ENCODE results near the gene ADGRF4.

ADGRF4 gene

DNA sequence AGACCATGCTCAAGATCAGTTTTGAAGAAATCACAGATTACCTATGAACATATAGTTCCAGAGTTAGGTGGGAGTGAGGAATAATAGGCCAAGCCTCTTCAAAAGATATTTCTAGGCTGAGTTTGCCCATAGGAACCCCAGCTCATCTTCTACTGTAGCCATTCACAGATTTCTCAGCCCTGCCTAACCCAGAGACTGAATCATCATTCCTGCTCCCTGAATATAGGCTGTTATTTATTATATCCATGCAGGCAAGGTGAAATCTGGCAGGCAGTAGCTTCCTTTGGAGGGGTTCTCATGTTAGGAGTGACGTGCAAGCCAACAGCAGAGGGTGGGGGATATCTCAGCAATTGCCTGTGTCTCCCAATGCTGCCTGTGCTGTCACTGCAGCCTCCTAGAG lies 25.6 kb upstream of the ADGRF4 start:
- H3K14ac ChIP-seq (ENCODE audit: low read length) = no peak overlapping the region
- WGBS (ENCODE audit: extremely low coverage, insufficient coverage, insufficient read length) = no CpG with 5 or more reads among the region's 1 CpG
- H3K79me1 ChIP-seq (ENCODE audit: low read length) = peaks cover 1% of the 10 kb centered on the region
- no peak overlapping the region for H3K4ac ChIP-seq (ENCODE audit: low read depth, low read length)
- no peak overlapping the region for H3K4me3 ChIP-seq (ENCODE audit: low read depth, low read length)
- H3K36me3 ChIP-seq (ENCODE audit: control insufficient read depth in 1 of 2, insufficient read depth in 2 of 2, low read length in 2 of 2) = no peaks in the 10 kb centered on the region
- H4K12ac ChIP-seq (ENCODE audit: low read depth, low read length) = no peak overlapping the region
- no peak overlapping the region for H2AK5ac ChIP-seq (ENCODE audit: low read length)
- H3K27ac ChIP-seq (ENCODE audit: low read depth, low read length) = no peak overlapping the region
- H3K27me3 ChIP-seq (ENCODE audit: insufficient read depth, low read length) = no peaks in the 10 kb centered on the region
- no peak overlapping the region for H2BK5ac ChIP-seq (ENCODE audit: low read depth, low read length, poor library complexity)
- H3K9me3 ChIP-seq (ENCODE audit: insufficient read depth, low read depth, low read length) = peaks cover 3% of the 10 kb centered on the region
- no peak overlapping the region for H2AFZ ChIP-seq (ENCODE audit: insufficient read depth, low read length, poor library complexity)
- no peak overlapping the region for H4K8ac ChIP-seq (ENCODE audit: low read depth, low read length)
- H2BK12ac ChIP-seq (ENCODE audit: low read length) = no peak overlapping the region
- H2BK120ac ChIP-seq (ENCODE audit: insufficient read depth, low read length, poor library complexity) = no peak overlapping the region
- no peak for DNase-seq
- no peaks in the 10 kb centered on the region for H3K79me2 ChIP-seq (ENCODE audit: control insufficient read depth, insufficient read depth, low read length, poor library complexity)
- no peak overlapping the region for H3K23ac ChIP-seq (ENCODE audit: low read length)
- peak overlapping the region; percentile 14 for H3K9ac ChIP-seq (ENCODE audit: low read length)
- no peak overlapping the region for H4K91ac ChIP-seq (ENCODE audit: low read depth, low read length)
- no peak overlapping the region for H3K4me2 ChIP-seq (ENCODE audit: low read length)
- H3K18ac ChIP-seq (ENCODE audit: low read length) = no peak overlapping the region
- H3K4me1 ChIP-seq (ENCODE audit: control insufficient read depth in 1 of 2, insufficient read depth in 2 of 2, low read length in 2 of 2) = peaks cover 0 to 2% of the 10 kb centered on the region in 2 experiments

DNA sequence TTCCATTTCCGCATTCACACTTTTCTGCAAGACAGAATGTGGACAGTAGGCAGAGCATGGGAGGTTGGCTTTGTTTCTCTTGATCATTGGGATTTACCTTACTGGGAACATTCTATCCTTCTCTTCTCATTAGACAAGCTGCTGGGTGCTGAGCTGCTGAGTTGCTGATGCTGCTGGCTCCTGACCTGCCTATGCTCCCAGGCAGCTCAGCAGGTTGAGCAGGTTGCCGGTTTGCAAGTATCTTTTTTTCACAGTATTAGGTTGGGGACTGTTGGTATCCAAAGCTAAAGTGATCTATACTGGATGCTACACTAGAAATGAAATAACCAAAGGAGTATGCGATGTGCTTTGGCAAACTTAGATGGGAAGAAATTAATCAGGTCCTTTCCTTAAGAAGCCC lies 23.7 kb upstream of the ADGRF4 start:
- Histone ChIP-seq H2BK120ac (ENCODE audit: insufficient read depth, low read length, poor library complexity) (no peak overlapping the region), H3K9me3 (ENCODE audit: insufficient read depth, low read depth, low read length) (peaks cover 3% of the 10 kb centered on the region), H4K91ac (ENCODE audit: low read depth, low read length) (no peak overlapping the region), H3K18ac (ENCODE audit: low read length) (no peak overlapping the region), H3K79me2 (ENCODE audit: control insufficient read depth, insufficient read depth, low read length, poor library complexity) (no peaks in the 10 kb centered on the region), H3K36me3 (ENCODE audit: control insufficient read depth in 1 of 2, insufficient read depth in 2 of 2, low read length in 2 of 2) (no peaks in the 10 kb centered on the region), H3K23ac (ENCODE audit: low read length) (no peak overlapping the region), H3K79me1 (ENCODE audit: low read length) (peaks cover 1% of the 10 kb centered on the region), H2BK12ac (ENCODE audit: low read length) (no peak overlapping the region), H3K4ac (ENCODE audit: low read depth, low read length) (no peak overlapping the region), H3K4me2 (ENCODE audit: low read length) (no peak overlapping the region), H2AFZ (ENCODE audit: insufficient read depth, low read length, poor library complexity) (no peak overlapping the region), H3K4me1 (ENCODE audit: control insufficient read depth in 1 of 2, insufficient read depth in 2 of 2, low read length in 2 of 2) (peaks cover 0 to under 1% of the 10 kb centered on the region in 2 experiments), H4K8ac (ENCODE audit: low read depth, low read length) (no peak overlapping the region), H2AK5ac (ENCODE audit: low read length) (no peak overlapping the region), H3K4me3 (ENCODE audit: low read depth, low read length) (no peak overlapping the region), H3K14ac (ENCODE audit: low read length) (no peak overlapping the region), H4K12ac (ENCODE audit: low read depth, low read length) (no peak overlapping the region), H3K27me3 (ENCODE audit: insufficient read depth, low read length) (no peaks in the 10 kb centered on the region), H2BK5ac (ENCODE audit: low read depth, low read length, poor library complexity) (no peak overlapping the region), H3K9ac (ENCODE audit: low read length) (no peak overlapping the region), H3K27ac (ENCODE audit: low read depth, low read length) (no peak overlapping the region)
- WGBS (ENCODE audit: extremely low coverage, insufficient coverage, insufficient read length) = no CpG with 5 or more reads among the region's 3 CpGs
- DNase-seq = peak; percentile 26 to 67

DNA sequence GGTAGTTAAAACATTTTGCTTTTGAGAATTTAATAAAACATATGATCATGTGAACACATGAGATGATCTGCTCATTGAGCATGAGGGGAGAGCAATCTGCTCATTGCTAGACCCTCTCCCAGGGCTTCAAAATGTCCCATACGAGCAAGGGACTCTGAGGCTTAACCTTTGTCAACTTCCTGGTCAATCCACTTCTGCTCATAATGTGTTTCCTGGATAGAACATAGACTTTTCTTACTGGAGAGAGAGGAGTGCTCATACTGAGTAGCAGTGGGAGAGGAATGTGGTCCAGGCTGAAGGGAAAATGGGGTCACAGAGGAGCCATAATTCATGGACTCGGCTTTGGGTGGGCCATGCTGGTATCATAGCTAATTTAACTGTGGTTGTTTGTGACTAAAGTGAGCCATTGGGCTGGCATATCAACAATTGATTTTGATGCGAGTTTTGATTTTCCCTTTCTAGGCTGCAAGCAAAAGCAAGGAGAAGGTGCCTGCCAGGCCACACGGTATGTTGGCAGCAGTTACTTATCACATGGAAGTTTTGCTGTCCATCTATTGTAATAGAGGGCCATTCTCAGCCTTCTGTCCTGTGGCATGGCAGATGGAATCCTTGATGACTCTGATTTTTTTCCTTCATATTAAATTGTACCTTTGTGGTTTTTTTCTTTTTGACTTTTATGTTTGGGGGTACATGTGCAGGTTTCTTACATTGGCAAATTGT lies 20.8 kb upstream of the ADGRF4 start:
- Histone ChIP-seq H3K27ac (ENCODE audit: low read depth, low read length) (no peak overlapping the region), H3K18ac (ENCODE audit: low read length) (no peak overlapping the region), H3K4ac (ENCODE audit: low read depth, low read length) (no peak overlapping the region), H3K14ac (ENCODE audit: low read length) (no peak overlapping the region), H2AFZ (ENCODE audit: insufficient read depth, low read length, poor library complexity) (no peak overlapping the region), H3K4me1 (ENCODE audit: control insufficient read depth in 1 of 2, insufficient read depth in 2 of 2, low read length in 2 of 2) (no peaks in the 10 kb centered on the region), H3K9ac (ENCODE audit: low read length) (no peak overlapping the region), H2BK5ac (ENCODE audit: low read depth, low read length, poor library complexity) (no peak overlapping the region), H2AK5ac (ENCODE audit: low read length) (no peak overlapping the region), H4K91ac (ENCODE audit: low read depth, low read length) (no peak overlapping the region), H4K12ac (ENCODE audit: low read depth, low read length) (no peak overlapping the region), H3K27me3 (ENCODE audit: insufficient read depth, low read length) (no peaks in the 10 kb centered on the region), H3K4me3 (ENCODE audit: low read depth, low read length) (no peak overlapping the region), H2BK12ac (ENCODE audit: low read length) (no peak overlapping the region), H2BK120ac (ENCODE audit: insufficient read depth, low read length, poor library complexity) (no peak overlapping the region), H3K23ac (ENCODE audit: low read length) (no peak overlapping the region), H3K36me3 (ENCODE audit: control insufficient read depth in 1 of 2, insufficient read depth in 2 of 2, low read length in 2 of 2) (no peaks in the 10 kb centered on the region), H3K4me2 (ENCODE audit: low read length) (no peak overlapping the region), H3K79me1 (ENCODE audit: low read length) (no peaks in the 10 kb centered on the region), H4K8ac (ENCODE audit: low read depth, low read length) (no peak overlapping the region), H3K79me2 (ENCODE audit: control insufficient read depth, insufficient read depth, low read length, poor library complexity) (no peaks in the 10 kb centered on the region), H3K9me3 (ENCODE audit: insufficient read depth, low read depth, low read length) (peaks cover 3% of the 10 kb centered on the region)
- DNase-seq = no peak
- WGBS (ENCODE audit: extremely low coverage, insufficient coverage, insufficient read length) = no CpG with 5 or more reads among the region's 4 CpGs

DNA sequence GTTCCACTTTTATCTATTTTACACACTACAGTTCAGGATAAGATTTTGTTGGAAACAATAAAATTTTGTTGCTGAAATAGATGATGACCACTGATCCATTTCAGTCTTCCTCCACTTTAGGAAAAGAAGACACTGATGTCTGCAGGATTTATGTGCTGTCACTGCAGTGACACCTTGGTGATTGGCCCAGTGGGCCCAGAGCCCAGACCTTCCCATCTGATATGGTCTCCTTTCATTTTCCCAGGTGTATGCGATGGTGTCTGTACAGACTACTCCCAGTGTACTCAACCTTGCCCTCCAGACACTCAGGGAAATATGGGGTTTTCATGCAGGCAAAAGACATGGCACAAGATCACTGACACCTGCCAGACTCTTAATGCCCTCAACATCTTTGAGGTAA lies 19.6 kb upstream of the ADGRF4 start:
- no peaks in the 10 kb centered on the region for H3K9me3 ChIP-seq (ENCODE audit: insufficient read depth, low read depth, low read length)
- H3K27me3 ChIP-seq (ENCODE audit: insufficient read depth, low read length) = no peaks in the 10 kb centered on the region
- H2AK5ac ChIP-seq (ENCODE audit: low read length) = no peak overlapping the region
- H3K79me2 ChIP-seq (ENCODE audit: control insufficient read depth, insufficient read depth, low read length, poor library complexity) = no peaks in the 10 kb centered on the region
- H3K79me1 ChIP-seq (ENCODE audit: low read length) = no peaks in the 10 kb centered on the region
- no peak overlapping the region for H3K4me3 ChIP-seq (ENCODE audit: low read depth, low read length)
- H3K18ac ChIP-seq (ENCODE audit: low read length) = no peak overlapping the region
- H2BK120ac ChIP-seq (ENCODE audit: insufficient read depth, low read length, poor library complexity) = no peak overlapping the region
- H3K27ac ChIP-seq (ENCODE audit: low read depth, low read length) = no peak overlapping the region
- H3K4me2 ChIP-seq (ENCODE audit: low read length) = no peak overlapping the region
- no peaks in the 10 kb centered on the region for H3K36me3 ChIP-seq (ENCODE audit: control insufficient read depth in 1 of 2, insufficient read depth in 2 of 2, low read length in 2 of 2)
- no CpG with 5 or more reads among the region's 1 CpG for WGBS (ENCODE audit: extremely low coverage, insufficient coverage, insufficient read length)
- H3K9ac ChIP-seq (ENCODE audit: low read length) = no peak overlapping the region
- no peak overlapping the region for H3K14ac ChIP-seq (ENCODE audit: low read length)
- H3K4me1 ChIP-seq (ENCODE audit: control insufficient read depth in 1 of 2, insufficient read depth in 2 of 2, low read length in 2 of 2) = no peaks in the 10 kb centered on the region
- H4K8ac ChIP-seq (ENCODE audit: low read depth, low read length) = no peak overlapping the region
- no peak overlapping the region for H4K12ac ChIP-seq (ENCODE audit: low read depth, low read length)
- H2AFZ ChIP-seq (ENCODE audit: insufficient read depth, low read length, poor library complexity) = no peak overlapping the region
- H4K91ac ChIP-seq (ENCODE audit: low read depth, low read length) = no peak overlapping the region
- no peak overlapping the region for H3K23ac ChIP-seq (ENCODE audit: low read length)
- H3K4ac ChIP-seq (ENCODE audit: low read depth, low read length) = no peak overlapping the region
- no peak overlapping the region for H2BK12ac ChIP-seq (ENCODE audit: low read length)
- no peak overlapping the region for H2BK5ac ChIP-seq (ENCODE audit: low read depth, low read length, poor library complexity)
- no peak for DNase-seq
